SK-N-DZ (cell line): ENCODE measurements around the gene MED20.

ENCODE experiments used
- small RNA-seq, 2 experiments: library from RNA; depleted of rRNA; stranded (forward); fragments of <200 nt; gene quantifications; one replicate each; pipeline ENCODE3, GENCODE V24; 2014

The MED20 gene

Small RNA genes within 50 kb of the gene (small RNA-seq; reads per million reads assigned to genes)
- 0 reads per million in 2 experiments for gene RF00019
